Lower leg skin (tissue), 3 donors: Measurements from ENCODE around the gene PCSK5.

Source experiments
- CTCF ChIP-seq, 3 donors: fragments of 450-650 bp; IDR thresholded peaks; one replicate each; pipeline ENCODE4 v1.5.1; 2016; ENCODE audit warnings: antibody characterized with exemption in 3 of 3, mild to moderate bottlenecking in 3 of 3, moderate library complexity in 2 of 3
- POLR2A ChIP-seq, 2 donors: fragments of 450-650 bp; IDR thresholded peaks; one replicate each; pipeline ENCODE4 v1.6.1; 2016 to 2017; ENCODE audit warnings: antibody characterized with exemption in 2 of 2, mild to moderate bottlenecking in 1 of 2, moderate library complexity in 1 of 2

- TF ChIP-seq CTCF (IDR thresholded peaks at IDR 0.05), result no peak
- no peak for TF ChIP-seq POLR2A (IDR thresholded peaks at IDR 0.05)
Observed at GRCh38 chr9:75953218-75953617, 62.7 kb downstream of the PCSK5 start.
